HG02973 (cell line): ENCODE measurements around the gene PYROXD2.
"Not testable (repeated sequence)": the region's sequence is repeated elsewhere in the genome, so short reads cannot be mapped to it uniquely, and the experiment has no call there.

Source experiments
- ATAC-seq: cut with Tn5 transposase; IDR thresholded peaks from one replicate; pipeline ENCODE4 v1.9.1; 2021; ENCODE audit warnings: moderate library complexity; ENCODE audit not compliant: unreplicated experiment

The PYROXD2 gene

GRCh38 chr10:98370831-98371820, 43.9 kb downstream of the PYROXD2 start:
- no peak for ATAC-seq

GRCh38 chr10:98369801-98370200, 45.2 kb downstream of the PYROXD2 start:
- no peak for ATAC-seq

GRCh38 chr10:98368644-98369043, 46.3 kb downstream of the PYROXD2 start:
- ATAC-seq: no peak

- ATAC-seq: no peak
Measured at GRCh38 chr10:98367604-98368451, 47.2 kb downstream of the PYROXD2 start.

GRCh38 chr10:98366062-98366530, 48.9 kb downstream of the PYROXD2 start:
- no peak for ATAC-seq

- no peak for ATAC-seq
Measured at GRCh38 chr10:98365406-98366061, 49.4 kb downstream of the PYROXD2 start.

- ATAC-seq: no peak
Measured at GRCh38 chr10:98364432-98365102, 50.4 kb downstream of the PYROXD2 start.

GRCh38 chr10:98363220-98363619, 51.8 kb downstream of the PYROXD2 start:
- ATAC-seq: no peak

GRCh38 chr10:98361131-98362025, 53.6 kb downstream of the PYROXD2 start:
- no peak for ATAC-seq

- ATAC-seq: no peak
Measured at GRCh38 chr10:98357194-98357822, 57.7 kb downstream of the PYROXD2 start.

- no peak for ATAC-seq
Measured at GRCh38 chr10:98354491-98354890, 60.5 kb downstream of the PYROXD2 start.

- ATAC-seq: no peak
Measured at GRCh38 chr10:98353170-98353569, 61.8 kb downstream of the PYROXD2 start.

GRCh38 chr10:98351831-98352402, 63.1 kb downstream of the PYROXD2 start:
- no peak for ATAC-seq

GRCh38 chr10:98349508-98349922, 65.5 kb downstream of the PYROXD2 start:
- no peak for ATAC-seq

GRCh38 chr10:98346847-98347246, 68.1 kb downstream of the PYROXD2 start:
- ATAC-seq: no peak

- no peak for ATAC-seq
Measured at GRCh38 chr10:98344589-98345038, 70.4 kb downstream of the PYROXD2 start.

GRCh38 chr10:98341701-98342100, 73.3 kb downstream of the PYROXD2 start:
- not testable (repeated sequence) for ATAC-seq

GRCh38 chr10:98340940-98341310, 74.1 kb downstream of the PYROXD2 start:
- no peak for ATAC-seq
